A549 (cell line): ENCODE results near the gene PZP. TPM values are rescaled to one million over a fixed set of nuclear protein-coding genes. Genes with fewer than 3 reads are reported as not detected.
A peak's percentile ranks its signal among the peaks of the same experiment; 100 is the strongest.

Source experiments
- ATAC-seq, 2 experiments: fragments of 200-7000 bp in 1 of 2; fragments of >200 bp in 1 of 2; cut with Nextera tagmentation in 1 of 2; cut with Tn5 transposase in 1 of 2; 3 replicates each; pipeline versions ENCODE4 v1.8.0 to v1.9.1; 2018 to 2020; ENCODE audit warnings: mild to moderate bottlenecking in 1 of 2, moderate library complexity in 1 of 2
- CTCF ChIA-PET: fragments of 300-600 bp; sonication (Branson Sonifier 250); formaldehyde crosslinking; extraction: SDS; loops from one replicate; lab custom pipeline; 2021; ENCODE audit warnings: antibody characterized with exemption, inconsistent platforms; lab: Yijun Ruan, JAX
- POLR2A ChIA-PET: fragments of 350-600 bp; formaldehyde crosslinking; extraction: SDS; loops from one replicate; lab custom pipeline; 2021; ENCODE audit warnings: antibody characterized with exemption, inconsistent platforms; lab: Yijun Ruan, JAX
- DNase-seq, 2 experiments: peaks; one replicate each; pipeline versions ENCODE4 v3.0.0 to v3.0.0-alpha.2; 2011 to 2016; ENCODE audit warnings: low read depth in 1 of 2, low spot score in 1 of 2
- FAIRE-seq: peaks from 2 replicates; lab custom pipeline; 2011; peaks lifted over from hg19 to GRCh38; lab: Jason Lieb, UNC
- H3K27ac ChIP-seq, 2 experiments: fragments of >200 bp; sonication (Bioruptor Twin); formaldehyde crosslinking; 3 replicates each; pipeline ENCODE4 v1.5.1; 2016 to 2017
- H3K4me1 ChIP-seq: fragments of >200 bp; sonication (Bioruptor Twin); formaldehyde crosslinking; 3 replicates; pipeline ENCODE4 v1.6.1; 2016
- H3K4me2 ChIP-seq: fragments of >200 bp; sonication (Bioruptor Twin); formaldehyde crosslinking; 3 replicates; pipeline ENCODE4 v1.6.1; 2016
- H3K4me3 ChIP-seq: fragments of >200 bp; sonication (Bioruptor Twin); formaldehyde crosslinking; 3 replicates; pipeline ENCODE4 v1.5.1; 2016
- H3K9me3 ChIP-seq: fragments of >200 bp; sonication (Bioruptor Twin); formaldehyde crosslinking; 3 replicates; pipeline ENCODE4 v1.6.1; 2016
- BCL3 ChIP-seq: fragments of >200 bp; sonication (Bioruptor Twin); formaldehyde crosslinking; IDR thresholded peaks from 3 replicates; pipeline ENCODE4 v1.6.1; 2016
- CBX2 ChIP-seq: fragments of 200-600 bp; sonication (generic); IDR thresholded peaks from 2 replicates; pipeline ENCODE4 v1.6.1; 2016; ENCODE audit warnings: low read depth, mild to moderate bottlenecking, borderline replicate concordance
- CHD2 ChIP-seq: fragments of 150-350 bp; IDR thresholded peaks from 2 replicates; pipeline ENCODE4 v1.6.1; 2014; ENCODE audit warnings: low read length; ENCODE audit not compliant: partially characterized antibody
- EHF ChIP-seq: fragments of 250-450 bp; sonication (Bioruptor Pico); IDR thresholded peaks from 2 replicates; pipeline ENCODE4 v1.5.0; 2020; ENCODE audit warnings: mild to moderate bottlenecking
- EHMT2 ChIP-seq: fragments of 200-600 bp; sonication (generic); IDR thresholded peaks from 2 replicates; pipeline ENCODE4 v1.6.1; 2016; ENCODE audit warnings: antibody characterized with exemption, low read depth, mild to moderate bottlenecking, moderate library complexity
- EP300 ChIP-seq, 2 experiments: fragments of >200 bp; sonication (Bioruptor Twin); formaldehyde crosslinking; IDR thresholded peaks; 2 replicates in 1 of 2; 3 replicates in 1 of 2; pipeline ENCODE4 v1.6.1; 2016 to 2017
- ESRRA ChIP-seq: fragments of 150-350 bp; IDR thresholded peaks from 2 replicates; pipeline ENCODE4 v1.6.1; 2014; ENCODE audit warnings: mild to moderate bottlenecking, low read length, borderline replicate concordance
- HDAC2 ChIP-seq: fragments of 200-600 bp; sonication (generic); IDR thresholded peaks from 2 replicates; pipeline ENCODE4 v1.6.1; 2016
- HES2 ChIP-seq: fragments of >200 bp; sonication (Bioruptor Twin); formaldehyde crosslinking; IDR thresholded peaks from 2 replicates; pipeline ENCODE4 v1.6.1; 2016
- HEYL ChIP-seq: fragments of 250-450 bp; sonication (Bioruptor Pico); IDR thresholded peaks from 2 replicates; pipeline ENCODE4 v1.8.0; 2021; ENCODE audit warnings: mild to moderate bottlenecking, moderate library complexity
- HOXA7 ChIP-seq: fragments of 250-450 bp; sonication (Bioruptor Pico); IDR thresholded peaks from 2 replicates; pipeline ENCODE4 v1.5.0; 2020; ENCODE audit warnings: mild to moderate bottlenecking, moderate library complexity
- KDM1A ChIP-seq: fragments of 200-600 bp; sonication (generic); IDR thresholded peaks from 2 replicates; pipeline ENCODE4 v1.6.1; 2016; ENCODE audit warnings: low read depth, mild to moderate bottlenecking
- MAZ ChIP-seq: fragments of 150-350 bp; IDR thresholded peaks from 2 replicates; pipeline ENCODE4 v1.6.1; 2014; ENCODE audit warnings: antibody characterized with exemption, low read depth, low read length, borderline replicate concordance
- NFE2L2 ChIP-seq: fragments of 150-350 bp; conservative IDR thresholded peaks from 2 replicates; pipeline ENCODE4 v1.6.1; 2014; ENCODE audit warnings: low read length
- NPAS2 ChIP-seq: fragments of 250-450 bp; sonication (Bioruptor Pico); IDR thresholded peaks from 2 replicates; pipeline ENCODE4 v1.8.0; 2022; ENCODE audit warnings: mild to moderate bottlenecking, moderate library complexity, borderline replicate concordance
- PBX3 ChIP-seq: IDR thresholded peaks from 2 replicates; pipeline ENCODE4 v1.6.1; 2012
- PHF8 ChIP-seq: fragments of 200-600 bp; sonication (generic); IDR thresholded peaks from 2 replicates; pipeline ENCODE4 v1.6.1; 2016; ENCODE audit warnings: low read depth, mild to moderate bottlenecking, antibody characterized with exemption, moderate library complexity, borderline replicate concordance
- ZFP36 ChIP-seq: fragments of 450-650 bp; IDR thresholded peaks from 2 replicates; pipeline ENCODE4 v1.6.1; 2014; ENCODE audit warnings: borderline replicate concordance; ENCODE audit not compliant: partially characterized antibody
- WGBS: methylation state at CpG from one replicate; pipeline ENCODE4 v1.1.6; 2017; ENCODE audit errors: missing lambda C conversion rate; 5-methylcytosine and 5-hydroxymethylcytosine counted together
- polyA plus RNA-seq, 4 experiments: library from polyadenylated mRNA; depleted of rRNA in 3 of 4; stranded (reverse); fragments of >200 nt; fragmentation: RNase III in 1 of 4; extraction: RNeasy Plus Mini Kit Qiagen cat#74134 plus additional on column Dnase treatment in 1 of 4; gene quantifications; 2 replicates in 3 of 4; 3 replicates in 1 of 4; pipeline ENCODE4 v1.2.3, GENCODE V29; 2011 to 2017

PZP gene
- polyA plus RNA-seq, 2 of the 4 experiments (the other 2 are of a cell fraction), result not detected

- FAIRE-seq (no peak), ATAC-seq (peak; percentile 38 to 61; a peak in 3 of 6 replicates), DNase-seq (no peak)
- WGBS, result 53% methylated on average over 13 of the region's 16 CpGs
- no peaks in the 10 kb centered on the region for H3K9me3 ChIP-seq
- POLR2A ChIA-PET, result no interaction called here
- no peaks in the 10 kb centered on the region for H3K4me1 ChIP-seq
- CTCF ChIA-PET, result no interaction called here
- H3K4me3 ChIP-seq, result no peak overlapping the region
- H3K27ac ChIP-seq, result no peak overlapping the region
- TF ChIP-seq ESRRA (no peak), CHD2 (no peak), EP300 (IDR thresholded peaks at IDR 0.05) (no peak), EHMT2 (no peak), NPAS2 (CRISPR knock-in tag) (no peak), PHF8 (no peak), ZFP36 (no peak), MAZ (no peak), HDAC2 (no peak), KDM1A (no peak)
- TF ChIP-seq, all 56 proteins: peak for 0
- H3K4me2 ChIP-seq, result no peak overlapping the region
Observed at GRCh38 chr12:9124383-9125031, 83.7 kb downstream of the PZP start.

- H3K4me2 ChIP-seq, result no peak overlapping the region
- 62% methylated on average over 10 of the region's 14 CpGs for WGBS
Observed at GRCh38 chr12:9123781-9124382, 84.3 kb downstream of the PZP start.

GRCh38 chr12:9122091-9122609 is 86.0 kb downstream of the PZP start:
- TF ChIP-seq HEYL (CRISPR knock-in tag) (no peak), HOXA7 (CRISPR knock-in tag) (no peak), BCL3 (no peak), EHF (CRISPR knock-in tag) (no peak), PBX3 (no peak)
- DNase-seq (no peak), FAIRE-seq (no peak), ATAC-seq (no peak)
- H3K27ac ChIP-seq, result no peak overlapping the region
- ChIA-PET CTCF (no interaction called here), POLR2A (no interaction called here)
- no peaks in the 10 kb centered on the region for H3K4me1 ChIP-seq
- H3K4me3 ChIP-seq, result no peak overlapping the region
- H3K9me3 ChIP-seq, result no peaks in the 10 kb centered on the region
- WGBS, result 28% methylated on average over 3 of the region's 3 CpGs
- H3K4me2 ChIP-seq, result no peak overlapping the region

More at GRCh38 chr12:9123781-9124382, 84.3 kb downstream of the PZP start:
- ChIA-PET POLR2A (no interaction called here), CTCF (no interaction called here)
- FAIRE-seq (no peak), ATAC-seq (no peak; a peak in 1 of 6 replicates), DNase-seq (no peak)
- Histone ChIP-seq H3K27ac (no peak overlapping the region), H3K9me3 (no peaks in the 10 kb centered on the region), H3K4me1 (no peaks in the 10 kb centered on the region), H3K4me3 (no peak overlapping the region)
- no peak for TF ChIP-seq CBX2
- TF ChIP-seq HES2, result no peak
- TF ChIP-seq NFE2L2, result no peak
